PC-3 (cell line): Measurements from ENCODE around the gene PPP2R1A.

Source experiments
- EZH2 ChIP-seq: fragments of 300-600 bp; sonication (generic); IDR thresholded peaks from one replicate; pipeline ENCODE4 v1.6.1; 2017; ENCODE audit warnings: antibody characterized with exemption, mild to moderate bottlenecking, low read length; ENCODE audit not compliant: unreplicated experiment
- EZH2phosphoT487 ChIP-seq: fragments of 300-600 bp; sonication (generic); IDR thresholded peaks from 2 replicates; pipeline ENCODE4 v1.6.1; 2018; ENCODE audit warnings: mild to moderate bottlenecking, antibody characterized with exemption, low read length, borderline replicate concordance
- TF ChIP-seq, protein P1 (sequence below): fragments of 300-600 bp; sonication (generic); conservative IDR thresholded peaks from 2 replicates; pipeline ENCODE4 v1.5.1; 2017; ENCODE audit warnings: antibody characterized with exemption, low read depth, mild to moderate bottlenecking, low read length

GRCh38 chr19:52190487-52191293 lies 838 bp downstream of the PPP2R1A start:
- TF ChIP-seq, protein P1, sequence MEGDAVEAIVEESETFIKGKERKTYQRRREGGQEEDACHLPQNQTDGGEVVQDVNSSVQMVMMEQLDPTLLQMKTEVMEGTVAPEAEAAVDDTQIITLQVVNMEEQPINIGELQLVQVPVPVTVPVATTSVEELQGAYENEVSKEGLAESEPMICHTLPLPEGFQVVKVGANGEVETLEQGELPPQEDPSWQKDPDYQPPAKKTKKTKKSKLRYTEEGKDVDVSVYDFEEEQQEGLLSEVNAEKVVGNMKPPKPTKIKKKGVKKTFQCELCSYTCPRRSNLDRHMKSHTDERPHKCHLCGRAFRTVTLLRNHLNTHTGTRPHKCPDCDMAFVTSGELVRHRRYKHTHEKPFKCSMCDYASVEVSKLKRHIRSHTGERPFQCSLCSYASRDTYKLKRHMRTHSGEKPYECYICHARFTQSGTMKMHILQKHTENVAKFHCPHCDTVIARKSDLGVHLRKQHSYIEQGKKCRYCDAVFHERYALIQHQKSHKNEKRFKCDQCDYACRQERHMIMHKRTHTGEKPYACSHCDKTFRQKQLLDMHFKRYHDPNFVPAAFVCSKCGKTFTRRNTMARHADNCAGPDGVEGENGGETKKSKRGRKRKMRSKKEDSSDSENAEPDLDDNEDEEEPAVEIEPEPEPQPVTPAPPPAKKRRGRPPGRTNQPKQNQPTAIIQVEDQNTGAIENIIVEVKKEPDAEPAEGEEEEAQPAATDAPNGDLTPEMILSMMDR = no peak
- no peak for TF ChIP-seq EZH2
- no peak for TF ChIP-seq EZH2phosphoT487
